ENCODE measurements around the gene RPS10. TPM values are rescaled to one million over a fixed set of nuclear protein-coding genes. Genes with fewer than 3 reads are reported as not detected.

Gene RPS10
- polyA plus RNA-seq, result 1,000 to 10,000 TPM; 2,333 to 3,324 (median 2,913) TPM

DNA sequence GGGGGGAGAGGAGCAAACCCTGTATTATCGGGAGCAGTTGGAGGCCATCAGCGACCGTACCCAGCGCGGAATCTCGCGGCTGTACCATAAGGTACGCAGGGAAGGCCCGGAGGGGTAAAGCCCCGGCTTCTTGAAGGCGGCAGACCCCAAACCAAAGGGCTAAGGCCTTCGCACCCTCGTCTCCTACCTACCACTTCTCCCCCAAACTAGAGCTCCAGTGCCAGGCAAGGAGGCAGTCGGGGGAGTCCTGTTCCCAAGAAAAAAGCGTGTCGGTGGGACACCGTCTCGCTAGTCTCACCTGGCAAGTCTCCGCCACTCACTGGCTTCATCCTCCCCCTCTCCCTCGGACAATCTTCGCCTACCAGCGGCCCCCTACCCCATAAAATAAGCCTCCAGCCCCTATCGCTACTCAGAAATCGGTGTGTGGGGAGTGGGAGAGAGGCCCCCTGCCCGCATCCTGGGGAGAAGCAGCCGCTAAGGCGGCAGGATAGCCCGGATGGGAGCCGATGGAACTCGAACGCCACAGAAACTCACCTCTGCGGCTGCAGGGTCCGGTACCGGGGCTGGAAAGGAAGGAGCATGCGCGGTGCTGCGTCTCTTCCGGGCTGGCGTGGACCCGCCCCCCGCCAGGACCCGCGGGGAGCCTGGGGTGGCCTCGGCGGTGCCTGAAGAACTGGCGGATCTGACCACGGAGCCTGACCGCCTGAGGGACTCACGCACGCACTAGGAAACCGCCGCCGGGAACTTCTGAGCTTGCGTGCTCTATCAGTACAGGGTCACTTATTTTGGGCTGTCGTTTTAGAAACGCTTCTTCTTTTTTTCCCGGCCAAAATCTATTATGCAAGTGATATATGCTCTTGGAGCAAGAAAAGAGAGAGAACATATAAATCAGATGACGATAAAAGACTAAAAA is at the start of gene RPS10:
RPS10 (minus strand) TSS at position 572 of the 913 bp plus-strand sequence. CDS start 848 bp downstream, outside the sequence.
- peak within 1 kb of the TSS; percentile 64 for H3K27ac ChIP-seq (ENCODE audit: low read depth, low read length)
- 0 to 1% (median 0%) methylated on average over 53 to 58 of the region's 58 CpGs for WGBS, 3 donors

- 67 to 74% (median 71%) methylated on average over 5 of the region's 5 CpGs for WGBS, 3 donors
Measured at GRCh38 chr6:34475238-34475682, 49.4 kb upstream of the RPS10 start.

DNA sequence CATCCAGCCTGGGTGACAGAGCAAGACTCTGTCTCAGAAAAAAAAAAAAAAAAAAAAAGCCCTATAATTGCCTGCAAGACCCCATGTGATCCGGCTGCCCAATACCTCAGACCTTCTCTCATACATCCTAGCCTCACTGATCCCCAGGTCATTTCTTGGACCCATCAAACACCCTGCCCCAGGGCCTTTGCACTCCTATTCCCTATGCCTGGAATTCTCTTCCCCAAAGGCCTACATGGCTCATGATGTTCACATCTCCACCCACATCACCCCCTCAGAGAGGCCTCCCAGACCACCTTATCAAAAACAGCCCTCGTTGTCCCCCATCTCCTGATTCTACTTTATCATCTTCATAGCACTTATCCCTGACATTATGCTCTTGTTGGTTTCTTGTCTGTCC is 48.9 kb upstream of the RPS10 start:
- H3K27ac ChIP-seq (ENCODE audit: low read depth, low read length), result no peak overlapping the region
- WGBS, 3 donors, result 87 to 98% (median 92%) methylated on average over 2 of the region's 2 CpGs

More at GRCh38 chr6:34475238-34475682, 49.4 kb upstream of the RPS10 start:
- H3K27ac ChIP-seq (ENCODE audit: low read depth, low read length), result no peak overlapping the region

GRCh38 chr6:34473967-34474366 is 48.1 kb upstream of the RPS10 start:
- 87% methylated on average over 1 of the region's 1 CpG for WGBS, 3 donors

DNA sequence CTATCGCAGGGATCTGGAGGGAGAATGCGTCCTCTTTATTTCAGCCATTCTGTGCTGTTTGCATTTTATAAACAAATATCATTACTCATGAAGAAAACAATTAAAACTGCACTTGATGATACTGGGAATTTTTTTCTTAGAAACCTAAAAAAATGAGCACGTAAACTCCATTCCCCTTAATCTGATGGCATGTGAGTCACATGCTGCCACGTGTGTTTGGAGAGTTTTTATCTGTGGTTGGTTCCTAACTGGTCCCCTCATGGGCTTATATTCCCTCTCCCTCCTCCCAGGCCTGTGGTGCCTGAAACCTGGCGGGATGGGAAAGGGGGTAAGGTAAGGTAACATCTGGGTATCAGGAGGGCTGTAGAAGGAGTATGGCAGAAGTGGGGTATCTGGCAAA is 46.6 kb upstream of the RPS10 start:
- WGBS, 3 donors, result 74 to 88% (median 81%) methylated on average over 5 of the region's 5 CpGs

More at GRCh38 chr6:34473967-34474366, 48.1 kb upstream of the RPS10 start:
- H3K27ac ChIP-seq (ENCODE audit: low read depth, low read length), result no peak overlapping the region

GRCh38 chr6:34469499-34469898 is 43.6 kb upstream of the RPS10 start:
- 74 to 85% (median 75%) methylated on average over 3 of the region's 3 CpGs for WGBS, 3 donors

More for the DNA sequence above, 46.6 kb upstream of the RPS10 start:
- H3K27ac ChIP-seq (ENCODE audit: low read depth, low read length), result no peak overlapping the region

DNA sequence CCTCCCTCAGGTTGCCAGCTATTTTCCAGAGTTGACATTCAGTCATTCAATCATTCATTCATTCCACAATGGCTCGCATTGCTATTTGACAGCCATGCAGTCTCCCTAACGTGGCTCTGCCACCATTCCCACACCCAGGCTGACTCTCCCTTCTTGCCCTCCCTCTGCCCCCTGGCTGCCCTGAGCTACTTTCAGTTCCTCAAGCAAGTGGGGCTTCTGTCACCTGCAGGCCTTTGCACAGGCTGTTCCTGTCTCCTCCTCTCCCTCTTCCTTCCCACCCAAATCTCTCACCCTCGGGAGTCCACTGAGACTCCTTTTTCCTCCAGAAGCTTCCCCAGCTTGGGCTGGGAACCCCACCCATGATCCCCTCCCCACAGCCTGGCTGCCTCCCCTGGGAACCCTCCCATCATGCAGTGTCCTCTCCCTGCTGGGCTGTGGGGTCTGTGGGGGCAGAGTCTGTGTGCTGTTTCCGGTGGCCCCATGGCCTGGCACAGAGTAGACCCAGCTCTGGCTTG is 42.6 kb upstream of the RPS10 start:
- 73 to 86% (median 76%) methylated on average over 4 of the region's 4 CpGs for WGBS, 3 donors

More at GRCh38 chr6:34469499-34469898, 43.6 kb upstream of the RPS10 start:
- no peak overlapping the region for H3K27ac ChIP-seq (ENCODE audit: low read depth, low read length)

DNA sequence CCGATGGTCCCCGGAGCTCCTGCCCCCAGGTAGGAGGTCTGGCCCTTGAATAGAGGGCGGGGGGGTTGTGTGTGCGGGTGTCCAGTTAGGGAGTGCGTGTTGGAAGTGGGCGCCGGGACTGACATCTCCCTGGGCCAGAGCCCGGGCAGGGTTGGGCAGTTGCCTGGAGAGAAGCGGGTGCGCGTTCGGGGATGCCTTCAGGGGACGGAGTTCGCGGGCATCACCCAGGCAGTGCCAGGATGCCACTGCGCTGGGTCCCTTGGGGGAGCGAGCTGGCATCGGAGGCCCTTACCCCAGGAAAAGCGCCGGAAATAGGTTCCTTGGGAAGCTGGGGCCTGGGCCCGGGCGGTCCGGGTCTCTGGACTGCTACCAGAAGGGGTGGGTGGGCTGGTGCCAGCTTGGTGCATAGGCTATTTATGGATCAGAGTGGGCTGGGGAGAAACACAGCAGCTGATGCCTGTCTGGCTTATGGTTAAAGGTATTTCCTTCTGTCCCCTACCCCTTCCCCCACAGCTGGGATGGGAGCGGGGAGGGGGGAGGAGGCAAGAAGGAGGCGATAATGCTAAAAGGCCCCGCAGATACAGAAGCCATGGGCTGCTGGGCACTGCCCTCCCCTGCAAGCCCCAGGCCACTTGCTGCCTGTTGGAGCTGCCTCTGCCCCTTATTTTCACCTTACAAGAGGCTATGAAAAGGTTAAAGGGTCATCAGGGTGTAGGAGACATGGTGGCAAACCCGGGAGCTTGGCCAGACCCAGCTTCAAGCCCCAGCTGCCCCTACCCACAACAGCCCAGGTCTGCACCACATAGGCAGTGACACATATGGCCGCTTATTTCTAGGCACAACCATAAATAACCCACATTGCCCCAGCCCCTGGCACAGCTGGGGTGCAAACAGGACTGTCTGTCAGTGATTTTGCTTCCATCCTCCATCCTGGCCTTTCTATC is 40.6 kb upstream of the RPS10 start:
- H3K27ac ChIP-seq (ENCODE audit: low read depth, low read length), result no peak overlapping the region
- WGBS, 3 donors, result 39 to 46% (median 46%) methylated on average over 22 to 28 of the region's 28 CpGs

More for the DNA sequence above, 42.6 kb upstream of the RPS10 start:
- H3K27ac ChIP-seq (ENCODE audit: low read depth, low read length), result no peak overlapping the region

GRCh38 chr6:34465531-34466241 is 39.8 kb upstream of the RPS10 start, which contains the start of gene PACSIN1:
PACSIN1 (plus strand) TSS chr6:34466076; CDS start chr6:34526306, 60,230 bp downstream.
- H3K27ac ChIP-seq (ENCODE audit: low read depth, low read length), result no peak within 1 kb of the TSS
- 2 to 3% (median 3%) methylated on average over 42 to 67 of the region's 67 CpGs for WGBS, 3 donors

GRCh38 chr6:34463849-34464248 is 38.0 kb upstream of the RPS10 start:
- 72 to 77% (median 73%) methylated on average over 4 of the region's 4 CpGs for WGBS, 3 donors
- H3K27ac ChIP-seq (ENCODE audit: low read depth, low read length), result no peak overlapping the region

- 82 to 91% (median 90%) methylated on average over 2 of the region's 2 CpGs for WGBS, 3 donors
- H3K27ac ChIP-seq (ENCODE audit: low read depth, low read length), result no peak overlapping the region
Measured at GRCh38 chr6:34463299-34463698, 37.4 kb upstream of the RPS10 start.

DNA sequence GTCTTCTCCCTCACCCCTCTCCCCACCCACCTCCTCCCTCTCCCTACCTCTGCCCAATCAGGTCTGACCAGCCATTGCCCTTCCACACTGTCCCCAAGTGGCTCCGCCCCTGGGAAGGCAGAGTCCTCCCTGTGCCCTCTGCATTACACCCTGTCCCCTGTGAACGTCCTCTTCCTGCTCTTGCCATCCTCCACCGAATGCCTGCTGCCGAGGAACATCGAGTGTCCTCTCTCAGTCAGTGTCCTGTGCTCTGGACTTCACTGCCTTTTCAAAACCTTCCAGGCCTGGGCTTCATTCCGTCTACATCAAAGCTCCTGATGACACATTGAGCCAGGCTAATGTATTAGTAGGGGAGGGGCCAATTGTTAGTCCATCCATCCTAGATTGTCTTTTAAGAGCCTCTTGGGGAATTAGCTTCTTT is 36.7 kb upstream of the RPS10 start:
- H3K27ac ChIP-seq (ENCODE audit: low read depth, low read length), result no peak overlapping the region
- 26 to 34% (median 33%) methylated on average over 6 of the region's 6 CpGs for WGBS, 3 donors

DNA sequence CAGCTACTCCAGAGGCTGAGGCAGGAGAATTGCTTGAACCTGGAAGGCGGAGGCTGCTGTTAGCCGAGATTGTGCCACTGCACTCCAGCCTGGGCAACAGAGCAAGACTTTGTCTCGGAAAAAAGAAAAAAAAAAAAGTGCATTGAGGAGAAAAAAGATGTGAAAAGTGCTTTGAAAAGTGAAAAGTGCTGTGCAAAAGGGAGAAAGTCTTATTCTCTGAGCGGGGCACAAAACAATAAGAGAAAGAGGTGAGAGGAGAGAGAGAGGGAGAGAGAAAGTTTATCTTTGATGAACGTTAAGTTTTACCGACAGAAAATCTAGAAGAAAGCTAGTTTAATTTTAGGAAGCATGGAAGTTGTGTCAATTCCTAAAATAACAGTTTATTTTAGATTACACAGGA is 36.1 kb upstream of the RPS10 start:
- 70 to 77% (median 74%) methylated on average over 6 of the region's 6 CpGs for WGBS, 3 donors
- no peak overlapping the region for H3K27ac ChIP-seq (ENCODE audit: low read depth, low read length)

DNA sequence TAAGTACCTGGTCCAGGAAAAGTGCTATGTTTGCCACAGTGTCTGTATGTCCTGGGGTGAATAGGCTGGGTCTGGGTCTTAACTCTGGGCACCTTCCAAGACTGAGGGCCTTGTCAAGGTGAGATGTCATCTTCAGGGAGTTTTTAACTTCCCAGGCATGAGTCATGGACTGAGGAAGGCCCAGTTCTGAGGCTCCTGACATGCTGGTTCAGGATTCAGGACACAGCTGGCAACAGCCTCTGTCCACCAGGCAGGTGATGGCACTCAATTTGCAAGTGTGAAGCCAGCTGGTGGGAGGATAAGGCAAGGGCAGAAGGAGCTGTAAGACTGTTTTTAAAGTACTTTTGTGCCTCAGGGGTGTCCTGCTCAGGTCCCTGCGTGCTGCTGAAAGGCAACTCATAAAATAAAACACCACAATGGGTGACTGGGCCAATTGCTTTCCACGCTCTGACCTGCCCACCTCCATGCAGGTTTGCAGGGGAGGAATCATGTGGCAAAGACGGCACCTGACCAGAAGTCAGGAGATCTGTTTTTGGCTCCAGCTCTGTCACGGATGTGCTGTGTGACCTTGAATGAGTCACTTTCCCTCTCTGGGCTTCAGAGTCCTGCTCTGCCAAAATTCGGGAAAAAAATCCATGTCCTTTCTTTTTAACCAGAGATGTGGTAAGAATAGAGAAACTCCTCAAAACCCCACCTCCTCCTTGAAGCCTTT is 35.1 kb upstream of the RPS10 start:
- 82 to 88% (median 84%) methylated on average over 5 of the region's 5 CpGs for WGBS, 3 donors

DNA sequence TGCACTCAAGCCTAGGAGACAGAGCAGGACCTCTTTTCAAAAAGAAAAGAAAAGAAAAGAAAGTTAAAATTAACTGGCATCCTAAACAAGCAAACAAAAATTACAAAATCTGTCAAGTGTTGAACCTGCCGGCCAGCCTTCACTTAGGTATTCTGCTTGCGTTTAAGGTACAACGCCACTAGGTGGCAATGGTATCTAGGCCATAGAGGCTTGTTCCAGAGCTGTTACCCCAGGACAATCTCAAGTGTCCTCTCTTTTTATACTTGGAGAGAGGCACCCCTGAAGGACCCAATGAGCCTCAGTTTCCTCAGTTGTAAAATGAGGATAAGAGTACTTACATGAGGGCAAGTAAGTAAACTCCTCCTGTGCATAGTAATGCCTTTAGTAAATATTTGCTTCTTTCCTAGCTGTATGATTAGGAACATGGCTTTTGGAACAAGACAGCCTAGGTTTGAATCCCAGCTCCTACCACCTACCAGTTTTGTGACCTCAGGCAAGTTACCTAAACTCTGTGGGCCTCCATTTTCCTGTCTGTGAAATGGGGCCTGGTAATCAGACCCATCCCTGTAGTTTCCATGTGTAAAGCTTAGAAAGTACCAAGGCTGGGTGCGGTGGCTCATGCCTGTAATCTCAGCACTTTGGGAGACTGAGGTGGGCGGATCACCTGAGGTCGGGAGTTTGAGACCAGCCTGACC is 34.2 kb upstream of the RPS10 start:
- WGBS, 3 donors, result 47 to 53% (median 51%) methylated on average over 5 to 6 of the region's 6 CpGs
- no peak overlapping the region for H3K27ac ChIP-seq (ENCODE audit: low read depth, low read length)

More for the DNA sequence above, 35.1 kb upstream of the RPS10 start:
- H3K27ac ChIP-seq (ENCODE audit: low read depth, low read length), result no peak overlapping the region

Data from adipose tissue (tissue), 3 donors.